H1 (cell line): ENCODE data around the gene ATOH7. TPM values are rescaled to one million over a fixed set of nuclear protein-coding genes. Genes with fewer than 3 reads are reported as not detected.

Source experiments
- CTCF ChIA-PET: fragments of 300-600 bp; sonication (Branson Sonifier 250); formaldehyde crosslinking; loops from one replicate; lab custom pipeline; 2021; ENCODE audit not compliant: partially characterized antibody; lab: Charles Lee
- POLR2A ChIA-PET: fragments of 300-600 bp; sonication (Branson Sonifier 250); formaldehyde crosslinking; loops from one replicate; lab custom pipeline; 2021; ENCODE audit warnings: inconsistent platforms; ENCODE audit not compliant: partially characterized antibody; lab: Charles Lee
- DNase-seq, 2 experiments: peaks; one replicate each; pipeline versions ENCODE4 v3.0.0 to v3.0.0-alpha.2; 2010 to 2022; ENCODE audit warnings: low spot score in 2 of 2, low read depth in 1 of 2, mixed read lengths in 1 of 2
- FAIRE-seq: peaks from 2 replicates; lab custom pipeline; 2011; peaks lifted over from hg19 to GRCh38; lab: Jason Lieb, UNC
- H2AFZ ChIP-seq: 2 replicates; pipeline ENCODE4 v1.8.1; 2012; ENCODE audit warnings: low read length, inconsistent platforms
- H2AK5ac ChIP-seq: 2 replicates; pipeline ENCODE4 v1.6.1; 2013; ENCODE audit warnings: low read depth, low read length
- H2BK120ac ChIP-seq: replicated peaks from 2 replicates; pipeline ENCODE3; 2013; ENCODE audit warnings: low read depth, low read length, inconsistent platforms
- H2BK12ac ChIP-seq: 2 replicates; pipeline ENCODE4 v1.6.1; 2013; ENCODE audit warnings: low read depth, low read length
- H2BK15ac ChIP-seq: 2 replicates; pipeline ENCODE4 v1.6.1; 2013; ENCODE audit warnings: low read length
- H2BK20ac ChIP-seq: 2 replicates; pipeline ENCODE4 v1.6.1; 2013; ENCODE audit warnings: low read length
- H2BK5ac ChIP-seq: 2 replicates; pipeline ENCODE4 v1.6.1; 2013; ENCODE audit warnings: low read depth, low read length
- H3K14ac ChIP-seq: 2 replicates; pipeline ENCODE4 v1.6.1; 2013; ENCODE audit warnings: inconsistent platforms; ENCODE audit not compliant: insufficient read length
- H3K18ac ChIP-seq: 2 replicates; pipeline ENCODE4 v1.6.1; 2013; ENCODE audit warnings: low read length; ENCODE audit errors: extremely low read depth
- H3K23ac ChIP-seq: 2 replicates; pipeline ENCODE4 v1.6.1; 2013; ENCODE audit warnings: inconsistent platforms; ENCODE audit not compliant: insufficient read length
- H3K23me2 ChIP-seq: 2 replicates; pipeline ENCODE4 v1.6.1; 2013; ENCODE audit warnings: low read depth, low read length
- H3K27ac ChIP-seq: 2 replicates; pipeline ENCODE4 v1.6.1; 2011; ENCODE audit warnings: low read depth, low read length, inconsistent platforms
- H3K27me3 ChIP-seq, 4 experiments: replicated peaks in 1 of 4; 1 replicate in 1 of 4; 2 replicates in 3 of 4; pipeline versions ENCODE4 v1.6.1 to v1.8.1; 2011 to 2013; ENCODE audit warnings: low read length in 3 of 4, mild to moderate bottlenecking in 3 of 4, inconsistent platforms in 2 of 4, mixed read lengths in 2 of 4, moderate library complexity in 1 of 4; ENCODE audit not compliant: control insufficient read depth in 3 of 4, insufficient read depth in 3 of 4; ENCODE audit errors: extremely low read depth in 1 of 4
- H3K36me3 ChIP-seq, 4 experiments: 2 replicates each; pipeline versions ENCODE4 v1.6.1 to v1.8.1; 2011 to 2013; ENCODE audit warnings: mild to moderate bottlenecking in 4 of 4, low read length in 3 of 4, moderate library complexity in 2 of 4, control low read depth in 1 of 4, inconsistent platforms in 1 of 4; ENCODE audit not compliant: insufficient read depth in 4 of 4, control insufficient read depth in 2 of 4
- H3K4ac ChIP-seq: replicated peaks from 2 replicates; pipeline ENCODE3; 2013; ENCODE audit warnings: low read length, low read depth, mixed read lengths, inconsistent platforms; ENCODE audit not compliant: insufficient read length
- H3K4me1 ChIP-seq, 4 experiments: replicated peaks in 1 of 4; 1 replicate in 1 of 4; 2 replicates in 3 of 4; pipeline versions ENCODE4 v1.6.1 to v1.8.1; 2011 to 2013; ENCODE audit warnings: low read length in 3 of 4, inconsistent platforms in 2 of 4, mixed read lengths in 1 of 4; ENCODE audit not compliant: insufficient read depth in 4 of 4, control insufficient read depth in 3 of 4
- H3K4me2 ChIP-seq, 2 experiments: 2 replicates each; pipeline versions ENCODE4 v1.6.1 to v1.8.1; 2011 to 2013; ENCODE audit warnings: low read depth in 2 of 2, low read length in 2 of 2, control low read depth in 1 of 2, inconsistent platforms in 1 of 2, mild to moderate bottlenecking in 1 of 2; ENCODE audit not compliant: insufficient read depth in 1 of 2
- H3K4me3 ChIP-seq, 4 experiments: fragments of 200-600, 300-600 bp in 1 of 4; sonication (generic), shearing (Covaris generic), sonication (Bioruptor Twin) in 1 of 4; 2 replicates each; pipeline versions ENCODE4 v1.5.1 to v1.8.1; 2011 to 2016; ENCODE audit warnings: low read length in 4 of 4, low read depth in 3 of 4, control low read depth in 2 of 4, inconsistent platforms in 2 of 4, mild to moderate bottlenecking in 2 of 4, mixed read lengths in 1 of 4, moderate library complexity in 1 of 4; ENCODE audit not compliant: insufficient read depth in 2 of 4; ENCODE audit errors: extremely low read depth in 1 of 4
- H3K56ac ChIP-seq: replicated peaks from 2 replicates; pipeline ENCODE3; 2013; ENCODE audit warnings: low read depth, mild to moderate bottlenecking, mixed read lengths, low read length, inconsistent platforms; ENCODE audit not compliant: insufficient read length
- H3K79me1 ChIP-seq: 2 replicates; pipeline ENCODE4 v1.6.1; 2013; ENCODE audit warnings: low read depth, low read length, control low read depth
- H3K79me2 ChIP-seq, 2 experiments: 2 replicates each; pipeline versions ENCODE4 v1.6.1 to v1.8.1; 2012 to 2013; ENCODE audit warnings: low read length in 2 of 2, mild to moderate bottlenecking in 2 of 2, inconsistent platforms in 1 of 2; ENCODE audit not compliant: insufficient read depth in 2 of 2, control insufficient read depth in 1 of 2
- H3K9ac ChIP-seq, 4 experiments: replicated peaks in 1 of 4; 1 replicate in 1 of 4; 2 replicates in 3 of 4; pipeline versions ENCODE4 v1.6.1 to v1.8.1; 2011 to 2013; ENCODE audit warnings: low read depth in 3 of 4, low read length in 3 of 4, control low read depth in 2 of 4, mild to moderate bottlenecking in 2 of 4, moderate library complexity in 2 of 4, inconsistent platforms in 1 of 4; ENCODE audit errors: extremely low read depth in 1 of 4
- H3K9me3 ChIP-seq, 2 experiments: 2 replicates each; pipeline versions ENCODE4 v1.6.1 to v1.8.1; 2012 to 2013; ENCODE audit warnings: mild to moderate bottlenecking in 2 of 2, moderate library complexity in 2 of 2, control low read depth in 1 of 2, inconsistent platforms in 1 of 2, low read depth in 1 of 2, low read length in 1 of 2, mixed read lengths in 1 of 2; ENCODE audit not compliant: insufficient read depth in 2 of 2
- H4K20me1 ChIP-seq, 2 experiments: replicated peaks in 1 of 2; 2 replicates each; pipeline versions ENCODE3 to v1.8.1; 2011 to 2013; ENCODE audit warnings: inconsistent platforms in 2 of 2, low read length in 2 of 2, mild to moderate bottlenecking in 1 of 2; ENCODE audit not compliant: insufficient read depth in 2 of 2, control insufficient read depth in 1 of 2
- H4K5ac ChIP-seq: 2 replicates; pipeline ENCODE4 v1.6.1; 2013; ENCODE audit warnings: low read length, low read depth, mixed read lengths, inconsistent platforms; ENCODE audit not compliant: insufficient read length
- H4K8ac ChIP-seq: 2 replicates; pipeline ENCODE4 v1.8.0; 2013; ENCODE audit warnings: mild to moderate bottlenecking, moderate library complexity, low read length, inconsistent platforms; ENCODE audit not compliant: insufficient read depth; ENCODE audit errors: extremely low read depth
- H4K91ac ChIP-seq: replicated peaks from 2 replicates; pipeline ENCODE3; 2013; ENCODE audit warnings: low read length, mixed read lengths, inconsistent platforms; ENCODE audit not compliant: insufficient read length
- CHD2 ChIP-seq: IDR thresholded peaks from 2 replicates; pipeline ENCODE4 v1.6.1; 2012; ENCODE audit warnings: low read length, improper control_type of control experiment
- CREB1 ChIP-seq: IDR thresholded peaks from 2 replicates; pipeline ENCODE4 v1.6.1; 2012; ENCODE audit warnings: inconsistent platforms
- HDAC6 ChIP-seq: IDR thresholded peaks from one replicate; pipeline ENCODE4 v1.7.1; 2012; ENCODE audit warnings: low read depth, mild to moderate bottlenecking, inconsistent platforms, low read length, moderate library complexity
- JUN ChIP-seq: IDR thresholded peaks from 2 replicates; pipeline ENCODE4 v1.6.1; 2011; ENCODE audit warnings: low read depth, mild to moderate bottlenecking, improper control_type of control experiment, low read length
- RFX5 ChIP-seq: IDR thresholded peaks from 2 replicates; pipeline ENCODE4 v1.6.1; 2011; ENCODE audit warnings: low read depth, low read length, improper control_type of control experiment, borderline replicate concordance
- SIN3A ChIP-seq, 2 experiments: IDR thresholded peaks in 1 of 2; conservative IDR thresholded peaks in 1 of 2; 2 replicates each; pipeline ENCODE4 v1.6.1; 2011 to 2012; ENCODE audit warnings: low read length in 2 of 2, improper control_type of control experiment in 1 of 2, low read depth in 1 of 2, mild to moderate bottlenecking in 1 of 2
- SP1 ChIP-seq: IDR thresholded peaks from 2 replicates; pipeline ENCODE4 v1.6.1; 2011; ENCODE audit warnings: low read depth, low read length
- SP2 ChIP-seq: IDR thresholded peaks from 2 replicates; pipeline ENCODE4 v1.6.1; 2012; ENCODE audit warnings: mild to moderate bottlenecking, low read length, inconsistent platforms
- WGBS, 2 experiments: shearing (Covaris generic) in 1 of 2; methylation state at CpG; one replicate each; pipeline versions ENCODE4 v1.1.6 to v1.1.7; 2013 to 2015; ENCODE audit warnings: low lambda C conversion rate in 2 of 2, mixed read lengths in 2 of 2, inconsistent platforms in 1 of 2, low coverage in 1 of 2, missing lambda C conversion rate in 1 of 2; ENCODE audit not compliant: insufficient replicate concordance in 2 of 2, insufficient coverage in 1 of 2, insufficient read length in 1 of 2; ENCODE audit errors: extremely low coverage in 1 of 2, missing lambda C conversion rate in 1 of 2; 5-methylcytosine and 5-hydroxymethylcytosine counted together
- polyA plus RNA-seq, 7 experiments: library from polyadenylated mRNA; depleted of rRNA in 3 of 7; stranded (reverse) in 5 of 7; unstranded in 2 of 7; fragments of >200 nt in 5 of 7; fragments of 200-250 nt in 2 of 7; gene quantifications; 1 replicate in 5 of 7; 2 replicates in 1 of 7; 4 replicates in 1 of 7; pipeline versions ENCODE4 v1.2.1 to v1.2.3, GENCODE V29; 2011 to 2013; ENCODE audit warnings: missing spikeins in 2 of 7, mixed read lengths in 2 of 7
- total RNA-seq: library from RNA; stranded (reverse); fragmentation: NEBNext Ultra II Directional; extraction: Animal tissue kit (Norgen Biotek cat#: 25700); gene quantifications from 2 replicates; pipeline ENCODE4 v1.2.1, GENCODE V29; 2021

ATOH7 gene
- total and polyA plus RNA-seq, 2 of the 8 experiments (the other 6 are each of a cell fraction or from before 2014, with no cell fraction given) = 0.39 to 1.0 TPM

DNA sequence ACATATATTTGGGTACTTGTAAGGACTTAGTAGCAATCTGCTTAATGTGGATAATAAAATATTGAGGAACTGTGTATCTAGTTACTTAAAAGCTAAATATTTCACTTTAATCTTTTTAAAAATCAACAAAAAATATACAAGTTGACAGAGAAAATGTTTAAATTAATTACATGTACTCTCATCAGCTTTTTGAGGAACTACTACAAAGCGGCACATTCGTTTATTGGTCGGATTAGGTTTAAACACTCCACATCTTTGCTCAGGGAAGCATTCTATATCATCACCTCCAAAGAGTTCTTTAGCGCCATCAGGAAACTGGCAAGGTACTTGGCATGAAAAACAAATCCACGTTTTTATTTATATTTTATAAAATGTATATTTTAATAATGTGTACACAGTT lies 1.6 kb downstream of the ATOH7 start:
- POLR2A ChIA-PET = interaction anchor here (0.9 to 4.0 kb wide), 5 partner anchors 9 to 155 kb away, joined by 3 to 64 read pairs (median 4); partner anchors contain the start of genes HERC4, HNRNPH3 and PBLD
- peak overlapping the region in 2 of 4 experiments; percentile 54 to 74; a peak in 2 of 8 replicates for H3K4me3 ChIP-seq
- CTCF ChIA-PET = interaction anchor here (1.3 to 2.0 kb wide), 8 partner anchors 10 to 95 kb away, joined by 3 to 9 read pairs (median 4); no protein-coding TSS in a partner anchor

More for the DNA sequence above, 1.6 kb downstream of the ATOH7 start:
- Histone ChIP-seq H3K36me3 (no peaks in the 10 kb centered on the region), H3K79me1 (no peaks in the 10 kb centered on the region), H2BK15ac (no peak overlapping the region), H3K4ac (no peak overlapping the region), H3K14ac (no peak overlapping the region), H3K4me2 (peak overlapping the region in 1 of 2 experiments; percentile 90; a peak in 1 of 4 replicates), H2AFZ (no peak overlapping the region), H4K91ac (no peak overlapping the region), H3K23me2 (peaks cover 8% of the 10 kb centered on the region), H2BK5ac (no peak overlapping the region), H2BK12ac (no peak overlapping the region), H3K9ac (no peak overlapping the region), H3K56ac (no peak overlapping the region), H2BK120ac (no peak overlapping the region), H4K5ac (no peak overlapping the region), H3K4me1 (peaks cover 0 to 5% (median 0%) of the 10 kb centered on the region in 4 experiments; a peak in 3 of 7 replicates), H3K18ac (no peak overlapping the region), H4K8ac (no peak overlapping the region), H2AK5ac (no peak overlapping the region), H3K23ac (no peak overlapping the region), H3K9me3 (no peaks in the 10 kb centered on the region), H3K79me2 (no peaks in the 10 kb centered on the region), H3K27me3 (peaks cover 0 to 5% (median 3%) of the 10 kb centered on the region in 4 experiments; a peak in 4 of 7 replicates), H2BK20ac (no peak overlapping the region), H4K20me1 (no peaks in the 10 kb centered on the region), H3K27ac (no peak overlapping the region)
- no peak for DNase-seq
- 77% methylated on average over 5 of the region's 5 CpGs; no CpG with 5 or more reads in 1 of the 2 experiments for WGBS, 2 experiments
- FAIRE-seq = no peak
- TF ChIP-seq SIN3A (conservative IDR thresholded peaks at IDR 0.05 in 1 of 2, IDR thresholded peaks at IDR 0.05 in 1 of 2; ENCODE audit: low read depth in 1 of 2, low read length in 2 of 2) (no peak), RFX5 (no peak), SP1 (no peak), CREB1 (no peak), JUN (no peak), SP2 (no peak), HDAC6 (no peak), CHD2 (no peak)
